ENCODE measurements around the gene HTRA3. TPM values are rescaled to one million over a fixed set of nuclear protein-coding genes. Genes with fewer than 3 reads are reported as not detected.

The HTRA3 gene
- total and polyA plus RNA-seq, 2 of the 8 experiments (the other 6 are each of a cell fraction or from before 2014, with no cell fraction given) = 3.2 to 5.8 TPM

GRCh38 chr4:8341691-8342090, 72.1 kb downstream of the HTRA3 start (continued):
- TF ChIP-seq CHD7 (IDR thresholded peaks at IDR 0.05; ENCODE audit: insufficient replicate concordance, low read length) (no peak), MAX (IDR thresholded peaks at IDR 0.05) (no peak)

Data from H1 (cell line).